ENCODE measurements around the gene MLLT10.

The MLLT10 gene

GRCh38 chr10:21754410-21755011 is 220.5 kb downstream of the MLLT10 start:
- no peak overlapping the region for H3K27ac ChIP-seq (ENCODE audit: low read depth, low read length)
- H3K9me3 ChIP-seq (ENCODE audit: control insufficient read depth in 5 of 5, low read length in 5 of 5), result no peaks in the 10 kb centered on the region
- H3K36me3 ChIP-seq (ENCODE audit: control insufficient read depth in 5 of 5, insufficient read depth in 5 of 5, low read length in 5 of 5), result peaks cover 0 to 31% (median 21%) of the 10 kb centered on the region in 5 donors
- H3K4me1 ChIP-seq (ENCODE audit: control insufficient read depth in 5 of 5, insufficient read depth in 5 of 5, low read length in 5 of 5), result no peaks in the 10 kb centered on the region
- H3K27me3 ChIP-seq (ENCODE audit: control insufficient read depth in 5 of 5, insufficient read depth in 4 of 5, low read length in 5 of 5), result no peaks in the 10 kb centered on the region
- H3K4me3 ChIP-seq (ENCODE audit: low read depth in 1 of 5, low read length in 5 of 5), result no peak overlapping the region
- no peak overlapping the region for H3K9ac ChIP-seq (ENCODE audit: low read length in 5 of 5)

GRCh38 chr10:21756707-21757106 is 222.7 kb downstream of the MLLT10 start:
- no peaks in the 10 kb centered on the region for H3K4me1 ChIP-seq (ENCODE audit: control insufficient read depth in 5 of 5, insufficient read depth in 5 of 5, low read length in 5 of 5)
- H3K36me3 ChIP-seq (ENCODE audit: control insufficient read depth in 5 of 5, insufficient read depth in 5 of 5, low read length in 5 of 5), result peaks cover 0 to 32% (median 21%) of the 10 kb centered on the region in 5 donors
- no peak overlapping the region for H3K4me3 ChIP-seq (ENCODE audit: low read depth in 1 of 5, low read length in 5 of 5)
- no peaks in the 10 kb centered on the region for H3K27me3 ChIP-seq (ENCODE audit: control insufficient read depth in 5 of 5, insufficient read depth in 4 of 5, low read length in 5 of 5)
- no peak overlapping the region for H3K27ac ChIP-seq (ENCODE audit: low read depth, low read length)
- no peak overlapping the region for H3K9ac ChIP-seq (ENCODE audit: low read length in 5 of 5)
- no peaks in the 10 kb centered on the region for H3K9me3 ChIP-seq (ENCODE audit: control insufficient read depth in 5 of 5, low read length in 5 of 5)

- Histone ChIP-seq H3K27me3 (ENCODE audit: control insufficient read depth in 5 of 5, insufficient read depth in 4 of 5, low read length in 5 of 5) (no peaks in the 10 kb centered on the region), H3K27ac (ENCODE audit: low read depth, low read length) (no peak overlapping the region), H3K4me3 (ENCODE audit: low read depth in 1 of 5, low read length in 5 of 5) (no peak overlapping the region), H3K9me3 (ENCODE audit: control insufficient read depth in 5 of 5, low read length in 5 of 5) (no peaks in the 10 kb centered on the region), H3K4me1 (ENCODE audit: control insufficient read depth in 5 of 5, insufficient read depth in 5 of 5, low read length in 5 of 5) (no peaks in the 10 kb centered on the region), H3K9ac (ENCODE audit: low read length in 5 of 5) (no peak overlapping the region), H3K36me3 (ENCODE audit: control insufficient read depth in 5 of 5, insufficient read depth in 5 of 5, low read length in 5 of 5) (peaks cover 0 to 32% (median 21%) of the 10 kb centered on the region in 5 donors)
Observed at GRCh38 chr10:21757185-21757901, 223.3 kb downstream of the MLLT10 start.

GRCh38 chr10:21758239-21758638 is 224.2 kb downstream of the MLLT10 start:
- Histone ChIP-seq H3K27ac (ENCODE audit: low read depth, low read length) (no peak overlapping the region), H3K36me3 (ENCODE audit: control insufficient read depth in 5 of 5, insufficient read depth in 5 of 5, low read length in 5 of 5) (peaks cover 0 to 32% (median 21%) of the 10 kb centered on the region in 5 donors), H3K9me3 (ENCODE audit: control insufficient read depth in 5 of 5, low read length in 5 of 5) (no peaks in the 10 kb centered on the region), H3K4me3 (ENCODE audit: low read depth in 1 of 5, low read length in 5 of 5) (no peak overlapping the region), H3K9ac (ENCODE audit: low read length in 5 of 5) (no peak overlapping the region), H3K27me3 (ENCODE audit: control insufficient read depth in 5 of 5, insufficient read depth in 4 of 5, low read length in 5 of 5) (no peaks in the 10 kb centered on the region), H3K4me1 (ENCODE audit: control insufficient read depth in 5 of 5, insufficient read depth in 5 of 5, low read length in 5 of 5) (no peaks in the 10 kb centered on the region)

GRCh38 chr10:21758696-21759095 is 224.7 kb downstream of the MLLT10 start:
- no peaks in the 10 kb centered on the region for H3K4me1 ChIP-seq (ENCODE audit: control insufficient read depth in 5 of 5, insufficient read depth in 5 of 5, low read length in 5 of 5)
- no peak overlapping the region for H3K9ac ChIP-seq (ENCODE audit: low read length in 5 of 5)
- no peaks in the 10 kb centered on the region for H3K9me3 ChIP-seq (ENCODE audit: control insufficient read depth in 5 of 5, low read length in 5 of 5)
- no peak overlapping the region for H3K4me3 ChIP-seq (ENCODE audit: low read depth in 1 of 5, low read length in 5 of 5)
- H3K36me3 ChIP-seq (ENCODE audit: control insufficient read depth in 5 of 5, insufficient read depth in 5 of 5, low read length in 5 of 5), result peaks cover 0 to 31% (median 21%) of the 10 kb centered on the region in 5 donors
- H3K27ac ChIP-seq (ENCODE audit: low read depth, low read length), result no peak overlapping the region
- no peaks in the 10 kb centered on the region for H3K27me3 ChIP-seq (ENCODE audit: control insufficient read depth in 5 of 5, insufficient read depth in 4 of 5, low read length in 5 of 5)

GRCh38 chr10:21759232-21759631 is 225.2 kb downstream of the MLLT10 start:
- Histone ChIP-seq H3K27ac (ENCODE audit: low read depth, low read length) (no peak overlapping the region), H3K27me3 (ENCODE audit: control insufficient read depth in 5 of 5, insufficient read depth in 4 of 5, low read length in 5 of 5) (no peaks in the 10 kb centered on the region), H3K4me3 (ENCODE audit: low read depth in 1 of 5, low read length in 5 of 5) (no peak overlapping the region), H3K4me1 (ENCODE audit: control insufficient read depth in 5 of 5, insufficient read depth in 5 of 5, low read length in 5 of 5) (no peaks in the 10 kb centered on the region), H3K9me3 (ENCODE audit: control insufficient read depth in 5 of 5, low read length in 5 of 5) (no peaks in the 10 kb centered on the region), H3K9ac (ENCODE audit: low read length in 5 of 5) (no peak overlapping the region), H3K36me3 (ENCODE audit: control insufficient read depth in 5 of 5, insufficient read depth in 5 of 5, low read length in 5 of 5) (peaks cover 0 to 27% (median 20%) of the 10 kb centered on the region in 5 donors)

GRCh38 chr10:21760332-21760731 is 226.3 kb downstream of the MLLT10 start:
- no peak overlapping the region for H3K9ac ChIP-seq (ENCODE audit: low read length in 5 of 5)
- peaks cover 0 to 21% (median 14%) of the 10 kb centered on the region in 5 donors for H3K36me3 ChIP-seq (ENCODE audit: control insufficient read depth in 5 of 5, insufficient read depth in 5 of 5, low read length in 5 of 5)
- H3K4me1 ChIP-seq (ENCODE audit: control insufficient read depth in 5 of 5, insufficient read depth in 5 of 5, low read length in 5 of 5), result no peaks in the 10 kb centered on the region
- no peak overlapping the region for H3K4me3 ChIP-seq (ENCODE audit: low read depth in 1 of 5, low read length in 5 of 5)
- H3K27ac ChIP-seq (ENCODE audit: low read depth, low read length), result no peak overlapping the region
- H3K9me3 ChIP-seq (ENCODE audit: control insufficient read depth in 5 of 5, low read length in 5 of 5), result no peaks in the 10 kb centered on the region
- no peaks in the 10 kb centered on the region for H3K27me3 ChIP-seq (ENCODE audit: control insufficient read depth in 5 of 5, insufficient read depth in 4 of 5, low read length in 5 of 5)

GRCh38 chr10:21764466-21765189 is 230.6 kb downstream of the MLLT10 start:
- H3K36me3 ChIP-seq (ENCODE audit: control insufficient read depth in 5 of 5, insufficient read depth in 5 of 5, low read length in 5 of 5), result peaks cover 0 to 6% (median 3%) of the 10 kb centered on the region in 5 donors
- H3K27ac ChIP-seq (ENCODE audit: low read depth, low read length), result no peak overlapping the region
- no peaks in the 10 kb centered on the region for H3K27me3 ChIP-seq (ENCODE audit: control insufficient read depth in 5 of 5, insufficient read depth in 4 of 5, low read length in 5 of 5)
- no peaks in the 10 kb centered on the region for H3K9me3 ChIP-seq (ENCODE audit: control insufficient read depth in 5 of 5, low read length in 5 of 5)
- H3K4me1 ChIP-seq (ENCODE audit: control insufficient read depth in 5 of 5, insufficient read depth in 5 of 5, low read length in 5 of 5), result no peaks in the 10 kb centered on the region
- H3K9ac ChIP-seq (ENCODE audit: low read length in 5 of 5), result no peak overlapping the region
- no peak overlapping the region for H3K4me3 ChIP-seq (ENCODE audit: low read depth in 1 of 5, low read length in 5 of 5)

GRCh38 chr10:21769041-21769440 is 235.0 kb downstream of the MLLT10 start:
- H3K36me3 ChIP-seq (ENCODE audit: control insufficient read depth in 5 of 5, insufficient read depth in 5 of 5, low read length in 5 of 5), result peaks cover 0 to 6% (median 3%) of the 10 kb centered on the region in 5 donors
- H3K27ac ChIP-seq (ENCODE audit: low read depth, low read length), result no peak overlapping the region
- H3K9ac ChIP-seq (ENCODE audit: low read length in 5 of 5), result no peak overlapping the region
- H3K27me3 ChIP-seq (ENCODE audit: control insufficient read depth in 5 of 5, insufficient read depth in 4 of 5, low read length in 5 of 5), result no peaks in the 10 kb centered on the region
- H3K9me3 ChIP-seq (ENCODE audit: control insufficient read depth in 5 of 5, low read length in 5 of 5), result no peaks in the 10 kb centered on the region
- no peak overlapping the region for H3K4me3 ChIP-seq (ENCODE audit: low read depth in 1 of 5, low read length in 5 of 5)
- no peaks in the 10 kb centered on the region for H3K4me1 ChIP-seq (ENCODE audit: control insufficient read depth in 5 of 5, insufficient read depth in 5 of 5, low read length in 5 of 5)

GRCh38 chr10:21771219-21771618 is 237.2 kb downstream of the MLLT10 start:
- Histone ChIP-seq H3K9ac (ENCODE audit: low read length in 5 of 5) (no peak overlapping the region), H3K36me3 (ENCODE audit: control insufficient read depth in 5 of 5, insufficient read depth in 5 of 5, low read length in 5 of 5) (no peaks in the 10 kb centered on the region), H3K9me3 (ENCODE audit: control insufficient read depth in 5 of 5, low read length in 5 of 5) (no peaks in the 10 kb centered on the region), H3K4me1 (ENCODE audit: control insufficient read depth in 5 of 5, insufficient read depth in 5 of 5, low read length in 5 of 5) (no peaks in the 10 kb centered on the region), H3K4me3 (ENCODE audit: low read depth in 1 of 5, low read length in 5 of 5) (no peak overlapping the region), H3K27me3 (ENCODE audit: control insufficient read depth in 5 of 5, insufficient read depth in 4 of 5, low read length in 5 of 5) (no peaks in the 10 kb centered on the region), H3K27ac (ENCODE audit: low read depth, low read length) (no peak overlapping the region)

All from subcutaneous abdominal adipose tissue (tissue), 5 donors.